GM12874 (cell line): ENCODE measurements around the gene CXorf38.
A peak's percentile ranks its signal among the peaks of the same experiment; 100 is the strongest.

Experiments
- CTCF ChIP-seq: IDR thresholded peaks from 2 replicates; pipeline ENCODE4 v1.5.1; 2011; ENCODE audit warnings: low read depth, mild to moderate bottlenecking, control low read depth, low read length, moderate library complexity; ENCODE audit not compliant: insufficient read depth

The CXorf38 gene

GRCh38 chrX:40651620-40652223 lies 4.4 kb upstream of the CXorf38 start:
- peak; percentile 23; the same call in 1 of the 2 replicates for TF ChIP-seq CTCF

GRCh38 chrX:40646489-40647306 lies 663 bp downstream of the CXorf38 start:
- TF ChIP-seq CTCF, result no peak

GRCh38 chrX:40644821-40645358 lies 2.5 kb downstream of the CXorf38 start:
- no peak for TF ChIP-seq CTCF

GRCh38 chrX:40644176-40644575 lies 3.2 kb downstream of the CXorf38 start:
- no peak for TF ChIP-seq CTCF

GRCh38 chrX:40637687-40638086 lies 9.7 kb downstream of the CXorf38 start:
- no peak for TF ChIP-seq CTCF

- no peak for TF ChIP-seq CTCF
Measured at GRCh38 chrX:40632199-40632598, 15.2 kb downstream of the CXorf38 start.

GRCh38 chrX:40628506-40628905 lies 18.9 kb downstream of the CXorf38 start:
- TF ChIP-seq CTCF, result no peak
